Raji (cell line): ENCODE results near the gene MYO7B.

Source experiments
- POLR2A ChIP-seq: IDR thresholded peaks from 2 replicates; pipeline ENCODE4 v1.6.1; 2011; ENCODE audit warnings: low read depth, low read length, control low read depth; ENCODE audit not compliant: insufficient read depth

MYO7B gene

DNA sequence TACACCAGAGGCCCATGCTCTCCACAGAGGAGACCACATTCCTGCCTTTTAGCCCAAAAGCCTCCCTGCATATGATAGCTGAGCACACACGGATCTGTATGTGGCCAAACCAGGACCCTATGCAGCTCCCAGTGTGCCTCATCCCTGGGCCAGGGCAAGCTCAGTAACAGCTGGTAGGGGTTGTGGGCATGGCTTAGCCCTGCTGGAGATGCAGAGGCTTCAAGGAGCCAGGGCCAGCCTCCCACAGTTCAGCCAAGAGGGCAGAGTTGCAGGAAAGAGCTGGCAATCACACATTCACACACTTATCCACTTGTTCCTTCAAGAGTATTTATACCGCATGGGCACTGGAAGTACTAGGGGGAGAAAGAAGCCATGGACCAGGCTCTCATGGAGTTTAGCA, 141.4 kb downstream of the MYO7B start:
- TF ChIP-seq POLR2A = no peak

DNA sequence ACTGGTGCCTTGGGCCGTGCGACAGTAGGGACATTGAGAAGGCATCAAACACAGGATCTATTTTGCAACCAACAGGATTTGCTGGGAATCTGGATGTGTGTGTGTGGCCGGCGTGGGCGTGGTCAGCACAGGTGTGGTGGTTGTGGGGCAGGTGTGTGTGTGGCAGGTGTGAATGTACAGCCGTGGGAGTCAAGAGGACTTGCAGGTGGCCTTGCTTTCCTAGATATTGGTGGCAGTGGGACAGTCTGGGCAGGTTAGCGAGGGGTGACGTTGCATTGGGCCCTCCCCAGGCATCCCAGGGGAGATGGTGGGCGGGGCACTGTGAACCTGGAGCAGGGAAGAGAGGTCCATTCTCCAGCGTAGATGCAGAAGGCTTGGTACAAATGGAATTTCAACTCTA, 143.0 kb downstream of the MYO7B start:
- TF ChIP-seq POLR2A = no peak

DNA sequence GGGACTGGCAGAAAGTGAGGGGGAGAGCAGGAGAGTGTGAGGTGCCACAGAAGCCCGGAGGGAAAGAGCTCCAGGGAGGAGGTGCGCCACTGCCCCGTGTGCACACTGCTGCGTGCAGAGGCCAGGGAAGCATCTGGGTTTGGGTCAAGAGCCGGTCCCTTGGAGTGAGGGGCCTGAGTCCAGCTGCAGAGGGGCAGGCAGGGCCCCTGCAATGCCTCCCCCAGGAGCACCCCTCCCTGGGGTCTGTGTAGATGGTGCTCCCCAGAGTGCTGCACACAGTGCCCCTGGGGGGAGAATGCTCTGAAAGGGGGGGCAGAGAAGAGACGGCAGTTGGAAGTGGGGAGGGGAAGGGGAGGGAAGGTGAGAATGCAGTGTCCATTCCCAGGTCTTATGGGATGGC, 143.5 kb downstream of the MYO7B start:
- no peak for TF ChIP-seq POLR2A

DNA sequence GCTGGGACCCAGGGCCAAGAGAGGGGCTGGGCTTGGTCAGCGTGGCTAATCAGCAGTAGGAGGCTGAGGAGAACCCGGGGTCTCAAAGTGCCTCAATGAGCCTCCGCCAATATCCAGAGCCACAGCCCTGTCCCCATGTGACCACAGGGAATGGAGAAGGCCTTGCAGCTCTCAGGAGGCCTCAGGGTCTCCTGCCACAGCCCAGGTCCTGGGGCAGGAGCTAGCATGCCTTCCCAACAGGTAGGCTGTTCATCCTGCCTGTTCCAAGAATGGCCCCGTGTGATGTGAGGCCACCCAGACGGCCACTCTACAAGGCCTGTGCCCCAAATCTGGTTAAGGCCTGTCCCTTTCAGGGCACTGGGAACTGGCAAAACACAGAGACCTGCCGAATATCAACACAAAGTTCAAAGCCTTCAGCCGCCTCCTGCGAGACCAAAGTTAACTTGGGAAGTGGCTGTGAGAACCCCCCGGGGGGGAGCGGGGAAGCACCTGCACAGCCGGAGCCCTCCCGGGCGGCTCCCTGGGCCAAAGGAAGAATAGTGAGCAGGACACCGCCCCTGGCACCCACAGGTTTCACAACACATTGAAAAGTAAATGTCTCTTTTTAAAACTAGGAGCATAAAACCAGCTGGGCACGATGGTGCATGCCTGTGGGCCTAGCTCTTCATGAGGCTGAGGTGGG, 144.3 kb downstream of the MYO7B start:
- TF ChIP-seq POLR2A = no peak

DNA sequence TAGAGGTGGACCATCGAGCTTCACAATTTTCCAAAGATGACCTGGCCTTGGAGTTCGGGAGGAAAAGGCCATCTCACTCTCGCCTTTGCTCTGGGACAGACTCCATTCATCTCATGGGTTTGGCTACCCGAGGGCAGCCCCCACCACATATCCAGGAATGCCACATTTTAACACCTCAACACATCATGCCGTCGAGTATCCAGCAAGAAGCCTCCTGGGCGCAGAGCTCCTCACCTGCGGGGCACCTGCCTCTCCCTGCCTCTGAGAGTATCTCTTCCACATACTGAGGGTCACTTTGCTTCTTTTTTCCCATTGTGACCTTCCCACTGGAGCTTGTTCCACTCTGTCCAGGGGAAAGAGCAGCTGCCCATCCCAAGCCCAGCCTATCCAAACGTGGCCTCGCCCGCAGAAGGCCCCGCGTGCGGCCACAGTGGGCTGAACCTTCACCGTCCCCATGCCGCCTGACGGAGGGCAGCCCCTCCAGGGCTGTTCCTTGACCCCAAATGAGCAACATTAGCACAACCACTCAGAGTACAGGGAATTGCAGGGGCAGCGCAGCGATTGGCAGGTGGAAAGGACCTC, 145.3 kb downstream of the MYO7B start:
- TF ChIP-seq POLR2A = no peak

DNA sequence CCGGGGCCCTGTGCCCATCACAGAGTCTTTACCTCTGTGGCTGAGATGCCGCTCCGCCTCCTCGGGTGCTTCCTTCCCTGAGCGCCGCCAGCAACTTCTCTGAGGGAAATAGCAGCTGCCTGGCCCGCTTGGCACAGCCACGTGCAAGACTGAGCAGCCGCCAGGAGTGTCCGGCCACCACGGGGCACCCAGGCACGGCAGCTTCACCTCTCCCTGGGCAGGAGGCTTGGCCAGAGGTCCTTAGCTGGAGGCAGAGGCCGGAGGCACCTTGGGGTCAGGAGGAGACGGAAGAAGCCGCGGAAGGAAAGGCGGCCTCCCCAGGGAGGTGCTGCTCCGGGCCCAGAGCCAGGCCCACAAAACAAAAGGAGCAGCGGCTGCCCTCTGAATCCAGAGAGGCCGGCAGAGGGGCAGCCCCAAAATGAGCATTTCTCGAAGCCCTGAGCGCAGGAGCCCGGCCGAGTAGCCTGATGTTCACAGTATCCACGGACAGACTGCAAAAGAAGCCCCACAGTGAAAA, 145.9 kb downstream of the MYO7B start:
- TF ChIP-seq POLR2A = no peak

DNA sequence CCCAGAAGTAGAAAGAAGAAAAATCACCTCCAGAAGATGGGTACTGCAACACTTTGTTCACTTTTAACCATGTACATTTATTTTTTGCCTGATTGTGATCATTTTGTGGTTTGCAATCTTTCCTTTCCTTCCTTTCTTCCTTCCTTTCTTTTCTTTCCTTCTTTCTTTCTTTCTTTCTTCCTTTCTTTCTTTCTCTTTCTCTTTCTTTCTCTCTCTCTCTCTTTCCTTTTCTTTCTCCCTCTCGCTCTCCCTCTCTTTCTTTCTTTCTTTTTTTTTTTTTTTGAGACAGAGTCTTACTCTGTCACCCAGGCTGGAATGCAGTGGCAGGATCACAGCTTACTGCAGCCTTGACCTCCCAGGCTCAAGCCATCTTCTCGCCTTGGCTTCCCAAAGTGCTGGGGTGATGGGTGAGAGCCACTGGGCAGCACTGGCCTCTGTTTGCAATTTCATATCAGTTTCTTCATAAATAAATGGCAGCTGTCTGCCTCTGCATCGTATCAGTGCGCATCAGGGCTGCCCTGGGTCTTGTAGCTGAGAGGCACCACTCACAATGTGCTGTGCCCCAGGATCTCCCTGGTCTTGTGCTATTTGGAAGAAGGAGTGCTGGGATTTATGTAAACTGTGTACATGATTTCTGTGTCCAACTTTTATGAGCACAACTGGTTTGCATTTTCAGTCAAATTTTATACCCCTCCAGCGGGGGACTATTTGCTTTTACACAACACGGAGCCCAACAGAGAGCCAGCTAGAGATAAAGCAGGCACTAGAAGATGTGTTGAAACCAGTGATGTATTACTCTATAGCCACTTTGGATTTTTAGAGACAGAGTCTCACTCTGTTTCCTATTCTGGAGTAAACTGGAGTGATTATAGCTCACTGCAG, 146.7 kb downstream of the MYO7B start:
- TF ChIP-seq POLR2A = no peak

DNA sequence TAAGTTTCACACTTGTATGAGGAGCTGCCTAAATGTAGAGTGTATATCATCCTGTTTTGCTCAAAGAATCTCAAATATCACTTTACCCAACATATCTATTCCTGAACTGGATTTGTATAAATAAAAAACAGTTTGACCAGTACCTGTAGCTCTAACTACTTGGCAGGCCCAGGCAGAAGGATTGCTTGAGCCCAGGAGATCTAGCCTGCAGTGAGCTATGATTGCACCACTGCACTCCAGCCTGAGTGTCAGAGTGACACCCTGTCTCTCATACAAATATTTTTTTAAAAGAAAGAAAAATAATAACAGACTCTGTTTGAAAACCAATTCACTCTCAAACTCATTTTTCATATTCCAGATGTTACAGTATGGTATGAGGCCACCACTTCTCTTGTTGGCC, 147.6 kb downstream of the MYO7B start:
- TF ChIP-seq POLR2A = no peak

DNA sequence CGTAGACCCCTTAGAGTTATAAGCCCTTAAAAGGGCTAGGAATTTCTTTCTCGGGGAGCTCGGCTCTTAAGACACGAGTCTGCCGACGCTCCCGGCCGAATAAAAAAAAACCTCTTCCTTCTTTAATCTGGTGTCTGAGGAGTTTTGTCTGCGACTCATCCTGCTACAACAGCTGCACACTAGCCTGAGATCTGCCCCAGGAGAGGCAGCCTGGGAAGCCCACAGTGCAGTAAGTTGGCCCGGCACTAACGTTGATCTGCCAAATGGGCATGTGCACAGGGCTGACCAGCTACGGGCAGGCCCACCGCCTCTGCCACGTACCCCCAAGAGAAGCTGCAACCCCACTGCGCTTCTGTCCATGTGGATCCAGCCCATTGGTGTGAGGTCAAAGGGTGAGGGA, 148.3 kb downstream of the MYO7B start:
- TF ChIP-seq POLR2A = no peak

DNA sequence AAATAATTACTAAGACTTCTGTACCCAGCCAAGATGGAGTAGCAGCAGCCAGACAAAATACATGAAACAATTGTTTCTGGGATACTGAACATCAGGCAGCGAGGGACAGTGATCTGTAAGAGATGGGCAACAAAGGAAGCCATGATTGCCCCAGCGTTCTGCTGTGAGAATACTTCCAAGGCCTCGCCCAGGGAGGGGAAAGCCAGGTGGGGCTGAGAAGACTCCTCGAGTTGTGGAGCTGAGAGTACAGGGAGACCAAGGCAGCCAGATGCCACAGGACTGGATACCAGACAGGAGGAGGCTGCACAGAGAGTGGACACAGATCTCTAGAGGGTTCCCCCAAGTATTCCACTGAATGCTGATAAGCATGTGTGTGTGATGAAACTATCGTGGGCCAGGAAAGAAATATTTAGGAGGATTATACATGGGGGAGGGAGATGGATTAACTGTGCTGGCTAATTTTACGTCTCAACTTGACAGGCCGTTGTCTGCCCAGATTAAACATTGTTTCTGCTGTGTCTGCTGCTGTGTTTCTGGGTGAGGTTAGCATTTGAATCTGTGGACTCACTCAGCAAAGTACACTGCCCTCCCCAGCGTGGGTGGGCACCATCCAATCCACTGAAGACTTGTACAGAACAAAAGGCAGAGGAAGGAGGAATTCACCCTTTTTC, 150.1 kb downstream of the MYO7B start:
- no peak for TF ChIP-seq POLR2A
